ENCODE data around the gene NET1.

Gene NET1

GRCh38 chr10:5488272-5489161 lies 76.2 kb downstream of the NET1 start:
- Histone ChIP-seq H3K36me3 (replicated peaks) (no peaks in the 10 kb centered on the region), H3K4me3 (ENCODE audit: low read depth, low read length) (no peak overlapping the region), H3K27ac (no peak overlapping the region), H3K27me3 (replicated peaks) (no peaks in the 10 kb centered on the region)
- no peak for TF ChIP-seq CTCF (IDR thresholded peaks at IDR 0.05; ENCODE audit: low read depth, low read length, missing control alignments)
- in situ Hi-C loops (cut with HindIII; ENCODE audit: low pct_ligation_motif_present, low sequenced_read_pairs): no loop called here
- no peak for DNase-seq

- no peak for DNase-seq
- H3K27me3 ChIP-seq (replicated peaks): no peaks in the 10 kb centered on the region
- H3K27ac ChIP-seq: no peak overlapping the region
- TF ChIP-seq CTCF (IDR thresholded peaks at IDR 0.05; ENCODE audit: low read depth, low read length, missing control alignments): no peak
- no peaks in the 10 kb centered on the region for H3K36me3 ChIP-seq (replicated peaks)
- no peak overlapping the region for H3K4me3 ChIP-seq (ENCODE audit: low read depth, low read length)
- in situ Hi-C loops (cut with HindIII; ENCODE audit: low pct_ligation_motif_present, low sequenced_read_pairs): no loop called here
Observed at GRCh38 chr10:5490032-5490431, 77.7 kb downstream of the NET1 start.

- DNase-seq: no peak
- Histone ChIP-seq H3K27ac (no peak overlapping the region), H3K4me3 (ENCODE audit: low read depth, low read length) (no peak overlapping the region), H3K27me3 (replicated peaks) (no peaks in the 10 kb centered on the region), H3K36me3 (replicated peaks) (no peaks in the 10 kb centered on the region)
- in situ Hi-C loops (cut with HindIII; ENCODE audit: low pct_ligation_motif_present, low sequenced_read_pairs): no loop called here
- TF ChIP-seq CTCF (IDR thresholded peaks at IDR 0.05; ENCODE audit: low read depth, low read length, missing control alignments): no peak
Observed at GRCh38 chr10:5490698-5491464, 78.5 kb downstream of the NET1 start.

GRCh38 chr10:5491477-5491876 lies 79.1 kb downstream of the NET1 start:
- Histone ChIP-seq H3K27me3 (replicated peaks) (no peaks in the 10 kb centered on the region), H3K36me3 (replicated peaks) (no peaks in the 10 kb centered on the region), H3K4me3 (ENCODE audit: low read depth, low read length) (no peak overlapping the region), H3K27ac (no peak overlapping the region)
- no peak for TF ChIP-seq CTCF (IDR thresholded peaks at IDR 0.05; ENCODE audit: low read depth, low read length, missing control alignments)
- no peak for DNase-seq
- in situ Hi-C loops (cut with HindIII; ENCODE audit: low pct_ligation_motif_present, low sequenced_read_pairs): no loop called here

GRCh38 chr10:5492322-5492855 lies 80.0 kb downstream of the NET1 start:
- in situ Hi-C loops (cut with HindIII; ENCODE audit: low pct_ligation_motif_present, low sequenced_read_pairs): no loop called here
- no peak overlapping the region for H3K4me3 ChIP-seq (ENCODE audit: low read depth, low read length)
- TF ChIP-seq CTCF (IDR thresholded peaks at IDR 0.05; ENCODE audit: low read depth, low read length, missing control alignments): no peak
- H3K27ac ChIP-seq: no peak overlapping the region
- no peaks in the 10 kb centered on the region for H3K36me3 ChIP-seq (replicated peaks)
- DNase-seq: no peak
- H3K27me3 ChIP-seq (replicated peaks): no peaks in the 10 kb centered on the region
